Measurements from ENCODE around the gene KCNH3. TPM values are rescaled to one million over a fixed set of nuclear protein-coding genes. Genes with fewer than 3 reads are reported as not detected.
"Not testable (repeated sequence)": the region's sequence is repeated elsewhere in the genome, so short reads cannot be mapped to it uniquely, and the experiment has no call there.

KCNH3 gene
- total and polyA plus RNA-seq, 4 experiments from 2014 or later, result 0.97 to 2.4 (median 1.4) TPM

- intact Hi-C loops (cut with micrococcal nuclease), result no loop called here
- POLR2A ChIA-PET (ENCODE audit: partially characterized antibody), result no interaction called here
Observed at GRCh38 chr12:49496417-49497360, 42.1 kb upstream of the KCNH3 start.

GRCh38 chr12:49501895-49502294 lies 36.9 kb upstream of the KCNH3 start:
- Mint-ChIP-seq H3K36me3 (peaks cover 1 to 26% of the 10 kb centered on the region in 2 donors), H3K4me3 (no peak overlapping the region), H3K27me3 (no peaks in the 10 kb centered on the region), H3K4me1 (no peaks in the 10 kb centered on the region), H3K27ac (no peak overlapping the region), H3K9me3 (no peaks in the 10 kb centered on the region)
- CTCF ChIA-PET (ENCODE audit: partially characterized antibody), result interaction anchor here (1.0 to 1.3 kb wide), 2 partner anchors 12 to 144 kb away, joined by 3 to 6 read pairs; no protein-coding TSS in a partner anchor
- no peaks in the 10 kb centered on the region for H3K27me3 ChIP-seq (ENCODE audit: insufficient read depth, low read length)
- no peak overlapping the region for H3K27ac ChIP-seq (ENCODE audit: low read depth, low read length)
- intact Hi-C loops (cut with micrococcal nuclease), result no loop called here
- no peak for DNase-seq
- H3K4me3 ChIP-seq (ENCODE audit: low read length in 2 of 2), result no peak overlapping the region
- H3K4me1 ChIP-seq (ENCODE audit: insufficient read depth, low read length), result no peaks in the 10 kb centered on the region
- peaks cover 2% of the 10 kb centered on the region for H3K36me3 ChIP-seq (ENCODE audit: insufficient read depth, low read length)
- POLR2A ChIA-PET (ENCODE audit: partially characterized antibody), result no interaction called here
- no peaks in the 10 kb centered on the region for H3K9me3 ChIP-seq (ENCODE audit: control insufficient read depth in 1 of 2, low read length in 2 of 2)

More at GRCh38 chr12:49496417-49497360, 42.1 kb upstream of the KCNH3 start:
- H3K36me3 Mint-ChIP-seq, result peaks cover 5 to 25% of the 10 kb centered on the region in 2 donors
- Histone ChIP-seq H3K27me3 (ENCODE audit: insufficient read depth, low read length) (no peaks in the 10 kb centered on the region), H3K27ac (ENCODE audit: low read depth, low read length) (no peak overlapping the region), H3K4me1 (ENCODE audit: insufficient read depth, low read length) (no peaks in the 10 kb centered on the region), H3K4me3 (ENCODE audit: low read length in 2 of 2) (no peak overlapping the region), H3K9me3 (ENCODE audit: control insufficient read depth in 1 of 2, low read length in 2 of 2) (no peaks in the 10 kb centered on the region), H3K36me3 (ENCODE audit: insufficient read depth, low read length) (peaks cover 2% of the 10 kb centered on the region)
- CTCF ChIA-PET (ENCODE audit: partially characterized antibody), result interaction anchor here (0.6 to 1.2 kb wide), 3 partner anchors 14 to 149 kb away, joined by 3 to 7 read pairs (median 3); partner anchors contain the start of gene DNAJC22
- H3K27ac Mint-ChIP-seq, result no peak overlapping the region
- no peaks in the 10 kb centered on the region for H3K27me3 Mint-ChIP-seq
- no peaks in the 10 kb centered on the region for H3K4me1 Mint-ChIP-seq
- no peak overlapping the region for H3K4me3 Mint-ChIP-seq
- no peak for DNase-seq
- H3K9me3 Mint-ChIP-seq, result no peaks in the 10 kb centered on the region

DNA sequence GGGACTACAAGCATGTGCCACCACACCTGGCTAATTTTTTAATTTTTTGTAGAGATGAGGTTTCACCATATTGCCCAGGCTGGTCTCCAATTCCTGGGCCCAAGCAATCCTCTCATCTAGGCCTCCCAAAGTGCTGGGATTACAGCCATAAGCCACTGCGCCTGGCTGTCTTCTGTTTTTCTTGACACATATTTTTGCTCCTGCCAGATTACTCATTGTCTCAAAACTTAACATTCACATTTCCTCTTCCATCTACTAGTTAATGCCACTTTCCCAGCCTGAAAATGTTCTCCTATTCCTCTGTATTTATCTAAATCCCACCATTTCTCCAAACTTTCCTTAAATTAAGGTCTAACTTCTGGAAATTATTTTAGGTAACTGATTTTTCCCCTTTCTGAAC lies 36.2 kb upstream of the KCNH3 start:
- no peaks in the 10 kb centered on the region for H3K9me3 ChIP-seq (ENCODE audit: control insufficient read depth in 1 of 2, low read length in 2 of 2)
- H3K36me3 Mint-ChIP-seq, result peaks cover 1 to 22% of the 10 kb centered on the region in 2 donors
- H3K4me1 Mint-ChIP-seq, result no peaks in the 10 kb centered on the region
- H3K27ac Mint-ChIP-seq, result no peak overlapping the region
- CTCF ChIA-PET (ENCODE audit: partially characterized antibody), result interaction anchor here (19.8 kb wide), 1 partner anchor 148 kb away, joined by 538 read pairs; the partner anchor contains the start of gene DNAJC22
- H3K4me3 Mint-ChIP-seq, result no peak overlapping the region
- H3K27me3 ChIP-seq (ENCODE audit: insufficient read depth, low read length), result no peaks in the 10 kb centered on the region
- no peaks in the 10 kb centered on the region for H3K36me3 ChIP-seq (ENCODE audit: insufficient read depth, low read length)
- POLR2A ChIA-PET (ENCODE audit: partially characterized antibody), result no interaction called here
- H3K9me3 Mint-ChIP-seq, result no peaks in the 10 kb centered on the region
- DNase-seq, result no peak
- intact Hi-C loops (cut with micrococcal nuclease), result no loop called here
- no peaks in the 10 kb centered on the region for H3K27me3 Mint-ChIP-seq
- no peaks in the 10 kb centered on the region for H3K4me1 ChIP-seq (ENCODE audit: insufficient read depth, low read length)
- no peak overlapping the region for H3K4me3 ChIP-seq (ENCODE audit: low read length in 2 of 2)
- H3K27ac ChIP-seq (ENCODE audit: low read depth, low read length), result no peak overlapping the region

- Histone ChIP-seq H3K27me3 (ENCODE audit: insufficient read depth, low read length) (no peaks in the 10 kb centered on the region), H3K27ac (ENCODE audit: low read depth, low read length) (no peak overlapping the region), H3K4me1 (ENCODE audit: insufficient read depth, low read length) (no peaks in the 10 kb centered on the region), H3K36me3 (ENCODE audit: insufficient read depth, low read length) (no peaks in the 10 kb centered on the region), H3K4me3 (ENCODE audit: low read length in 2 of 2) (no peak overlapping the region), H3K9me3 (ENCODE audit: control insufficient read depth in 1 of 2, low read length in 2 of 2) (no peaks in the 10 kb centered on the region)
- Mint-ChIP-seq H3K4me3 (no peak overlapping the region), H3K36me3 (peaks cover 1 to 20% of the 10 kb centered on the region in 2 donors), H3K27ac (no peak overlapping the region), H3K4me1 (no peaks in the 10 kb centered on the region), H3K9me3 (no peaks in the 10 kb centered on the region), H3K27me3 (no peaks in the 10 kb centered on the region)
- POLR2A ChIA-PET (ENCODE audit: partially characterized antibody), result no interaction called here
- CTCF ChIA-PET (ENCODE audit: partially characterized antibody), result interaction anchor here (0.8 to 19.8 kb wide), 5 partner anchors 9 to 161 kb away, joined by 3 to 538 read pairs (median 7); partner anchors contain the start of gene DNAJC22
- intact Hi-C loops (cut with micrococcal nuclease), result no loop called here
- DNase-seq, result no peak
Observed at GRCh38 chr12:49503674-49504180, 35.1 kb upstream of the KCNH3 start.

- Histone ChIP-seq H3K9me3 (ENCODE audit: control insufficient read depth in 1 of 2, low read length in 2 of 2) (no peaks in the 10 kb centered on the region), H3K27me3 (ENCODE audit: insufficient read depth, low read length) (no peaks in the 10 kb centered on the region), H3K4me3 (ENCODE audit: low read length in 2 of 2) (no peak overlapping the region), H3K27ac (ENCODE audit: low read depth, low read length) (no peak overlapping the region), H3K36me3 (ENCODE audit: insufficient read depth, low read length) (no peaks in the 10 kb centered on the region), H3K4me1 (ENCODE audit: insufficient read depth, low read length) (no peaks in the 10 kb centered on the region)
- no peaks in the 10 kb centered on the region for H3K27me3 Mint-ChIP-seq
- ChIA-PET CTCF (ENCODE audit: partially characterized antibody) (interaction anchor here (2.6 to 19.8 kb wide), 2 partner anchors 9 to 151 kb away, joined by 17 to 538 read pairs; partner anchors contain the start of gene DNAJC22), POLR2A (ENCODE audit: partially characterized antibody) (no interaction called here)
- DNase-seq, result no peak
- H3K4me3 Mint-ChIP-seq, result no peak overlapping the region
- H3K9me3 Mint-ChIP-seq, result no peaks in the 10 kb centered on the region
- intact Hi-C loops (cut with micrococcal nuclease), result no loop called here
- H3K27ac Mint-ChIP-seq, result no peak overlapping the region
- H3K36me3 Mint-ChIP-seq, result peaks cover 1 to 9% of the 10 kb centered on the region in 2 donors
- H3K4me1 Mint-ChIP-seq, result no peaks in the 10 kb centered on the region
Observed at GRCh38 chr12:49505672-49506071, 33.2 kb upstream of the KCNH3 start.

DNA sequence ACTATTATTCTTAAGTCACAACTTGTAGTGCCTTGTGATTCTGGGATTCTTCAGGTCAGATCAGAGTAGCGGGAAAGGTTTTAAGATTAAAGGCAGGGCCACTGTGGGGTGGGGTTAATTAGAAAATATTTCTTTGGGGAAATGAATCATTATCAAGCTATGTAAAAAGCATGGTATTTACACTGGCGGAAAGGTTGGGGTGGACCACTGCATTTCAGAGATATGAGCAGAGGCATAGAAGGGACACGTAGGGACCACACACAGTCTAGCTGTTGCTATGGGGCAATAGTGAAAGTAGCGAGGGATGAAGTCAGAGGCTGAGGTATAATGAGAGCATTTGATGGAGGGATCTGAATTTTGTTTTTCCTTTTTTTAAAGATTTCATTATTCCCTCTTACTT lies 31.7 kb upstream of the KCNH3 start:
- H3K9me3 Mint-ChIP-seq, result no peaks in the 10 kb centered on the region
- no peak for DNase-seq
- no peaks in the 10 kb centered on the region for H3K4me1 Mint-ChIP-seq
- H3K27me3 Mint-ChIP-seq, result no peaks in the 10 kb centered on the region
- no peak overlapping the region for H3K27ac Mint-ChIP-seq
- POLR2A ChIA-PET (ENCODE audit: partially characterized antibody), result interaction anchor here (0.8 kb wide), 1 partner anchor 149 kb away, joined by 3 read pairs; no protein-coding TSS in a partner anchor
- Histone ChIP-seq H3K36me3 (ENCODE audit: insufficient read depth, low read length) (no peaks in the 10 kb centered on the region), H3K9me3 (ENCODE audit: control insufficient read depth in 1 of 2, low read length in 2 of 2) (no peaks in the 10 kb centered on the region), H3K4me1 (ENCODE audit: insufficient read depth, low read length) (no peaks in the 10 kb centered on the region), H3K4me3 (ENCODE audit: low read length in 2 of 2) (no peak overlapping the region), H3K27ac (ENCODE audit: low read depth, low read length) (no peak overlapping the region), H3K27me3 (ENCODE audit: insufficient read depth, low read length) (no peaks in the 10 kb centered on the region)
- no peak overlapping the region for H3K4me3 Mint-ChIP-seq
- CTCF ChIA-PET (ENCODE audit: partially characterized antibody), result interaction anchor here (1.1 to 19.8 kb wide), 2 partner anchors 110 to 153 kb away, joined by 4 to 538 read pairs; partner anchors contain the start of gene DNAJC22
- peaks cover 1 to 9% of the 10 kb centered on the region in 2 donors for H3K36me3 Mint-ChIP-seq
- intact Hi-C loops (cut with micrococcal nuclease), result no loop called here

- H3K4me1 Mint-ChIP-seq; H3K36me3 ChIP-seq (ENCODE audit: insufficient read depth, low read length); H3K36me3 Mint-ChIP-seq; H3K9me3 Mint-ChIP-seq; H3K4me3 Mint-ChIP-seq; H3K27ac ChIP-seq (ENCODE audit: low read depth, low read length); POLR2A ChIA-PET (ENCODE audit: partially characterized antibody); intact Hi-C loops (cut with micrococcal nuclease); H3K27ac Mint-ChIP-seq; H3K9me3 ChIP-seq (ENCODE audit: control insufficient read depth in 1 of 2, low read length in 2 of 2); DNase-seq; H3K27me3 ChIP-seq (ENCODE audit: insufficient read depth, low read length); H3K4me1 ChIP-seq (ENCODE audit: insufficient read depth, low read length); H3K27me3 Mint-ChIP-seq; H3K4me3 ChIP-seq (ENCODE audit: low read length in 2 of 2): not testable (repeated sequence)
- CTCF ChIA-PET (ENCODE audit: partially characterized antibody), result interaction anchor here (1.4 to 19.8 kb wide), 2 partner anchors 144 to 155 kb away, joined by 3 to 538 read pairs; partner anchors contain the start of gene DNAJC22
Observed at GRCh38 chr12:49509681-49510080, 29.1 kb upstream of the KCNH3 start.
